Tibial nerve (tissue), 4 donors: ENCODE measurements around the gene PSD2. TPM values are rescaled to one million over a fixed set of nuclear protein-coding genes. Genes with fewer than 3 reads are reported as not detected.

ENCODE experiments used
- DNase-seq, 2 donors: peaks; one replicate each; pipeline ENCODE4 v3.0.0-alpha.2; 2019; ENCODE audit warnings: low spot score in 2 of 2
- H3K27ac ChIP-seq, 4 donors: fragments of 200-600 bp; sonication (generic) in 3 of 4; one replicate each; pipeline ENCODE4 v1.5.1; 2017 to 2019; ENCODE audit warnings: mild to moderate bottlenecking in 1 of 4
- H3K27me3 ChIP-seq, 2 donors: fragments of 200-600 bp; sonication (generic) in 1 of 2; one replicate each; pipeline versions ENCODE4 v1.5.1 to v1.6.0; 2017 to 2019
- H3K36me3 ChIP-seq, 3 donors: fragments of 200-600 bp; sonication (generic); one replicate each; pipeline ENCODE4 v1.5.1; 2018 to 2019
- H3K4me1 ChIP-seq, 4 donors: fragments of 200-600 bp; sonication (generic) in 3 of 4; one replicate each; pipeline ENCODE4 v1.5.1; 2017 to 2019
- H3K4me3 ChIP-seq, 4 donors: fragments of 200-600 bp; sonication (generic) in 3 of 4; one replicate each; pipeline ENCODE4 v1.5.1; 2017 to 2019; ENCODE audit warnings: mild to moderate bottlenecking in 1 of 4, moderate library complexity in 1 of 4
- H3K9me3 ChIP-seq, 4 donors: fragments of 200-600 bp; sonication (generic) in 3 of 4; one replicate each; pipeline ENCODE4 v1.5.1; 2017 to 2019
- EP300 ChIP-seq, 2 donors: sonication (generic); formaldehyde crosslinking; IDR thresholded peaks; one replicate each; pipeline ENCODE4 v1.6.1; 2017; ENCODE audit warnings: antibody characterized with exemption in 2 of 2, mild to moderate bottlenecking in 1 of 2
- POLR2A ChIP-seq, 2 donors: fragments of 450-650 bp; IDR thresholded peaks; one replicate each; pipeline ENCODE4 v1.6.1; 2017; ENCODE audit warnings: antibody characterized with exemption in 2 of 2, mild to moderate bottlenecking in 2 of 2, moderate library complexity in 2 of 2
- WGBS, 2 donors: methylation state at CpG; one replicate each; pipeline ENCODE4 v1.1.5; 2018; 5-methylcytosine and 5-hydroxymethylcytosine counted together
- total RNA-seq, 4 donors: library from RNA; depleted of rRNA; stranded (reverse); fragments of >200 nt; gene quantifications; one replicate each; pipeline ENCODE4 v1.1.0, GENCODE V29; 2016
- TF ChIP-seq, protein P1 (sequence below), 5 experiments: fragments of 200-600 bp in 3 of 5; fragments of 450-650 bp in 2 of 5; sonication (generic) in 3 of 5; IDR thresholded peaks; one replicate each; pipeline ENCODE4 v1.5.1; 2016 to 2019; ENCODE audit warnings: antibody characterized with exemption in 5 of 5, mild to moderate bottlenecking in 3 of 5, moderate library complexity in 2 of 5

The PSD2 gene
- total RNA-seq, 4 donors from 2014 or later: under 0.01 to 0.30 (median 0.21) TPM; not detected in 1

DNA sequence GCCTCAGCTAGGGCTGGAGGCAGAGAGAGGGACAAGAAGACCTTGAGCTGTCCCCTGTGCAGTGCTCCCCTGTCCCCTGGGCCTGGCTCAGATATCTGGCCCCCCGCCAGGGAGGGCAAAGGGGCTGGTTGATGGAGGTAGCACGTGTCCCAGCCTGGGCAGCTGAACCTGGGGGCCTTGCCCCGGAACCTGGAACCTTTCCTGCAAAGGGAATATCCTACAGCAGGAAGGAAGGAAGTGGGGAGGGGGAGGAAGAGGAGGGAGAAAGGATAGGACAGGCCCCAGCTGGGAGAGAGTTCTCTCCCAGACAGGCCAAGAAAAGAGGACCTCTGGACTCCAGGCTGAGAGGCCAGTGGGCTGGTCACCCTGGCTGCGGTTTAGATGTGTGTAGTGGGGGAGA, 27.6 kb upstream of the PSD2 start:
- peaks cover 0 to 19% (median 3%) of the 10 kb centered on the region in 4 donors for H3K4me1 ChIP-seq
- no peak overlapping the region for H3K27ac ChIP-seq
- 56 to 61% methylated on average over 4 of the region's 4 CpGs for WGBS, 2 donors
- TF ChIP-seq, protein P1, sequence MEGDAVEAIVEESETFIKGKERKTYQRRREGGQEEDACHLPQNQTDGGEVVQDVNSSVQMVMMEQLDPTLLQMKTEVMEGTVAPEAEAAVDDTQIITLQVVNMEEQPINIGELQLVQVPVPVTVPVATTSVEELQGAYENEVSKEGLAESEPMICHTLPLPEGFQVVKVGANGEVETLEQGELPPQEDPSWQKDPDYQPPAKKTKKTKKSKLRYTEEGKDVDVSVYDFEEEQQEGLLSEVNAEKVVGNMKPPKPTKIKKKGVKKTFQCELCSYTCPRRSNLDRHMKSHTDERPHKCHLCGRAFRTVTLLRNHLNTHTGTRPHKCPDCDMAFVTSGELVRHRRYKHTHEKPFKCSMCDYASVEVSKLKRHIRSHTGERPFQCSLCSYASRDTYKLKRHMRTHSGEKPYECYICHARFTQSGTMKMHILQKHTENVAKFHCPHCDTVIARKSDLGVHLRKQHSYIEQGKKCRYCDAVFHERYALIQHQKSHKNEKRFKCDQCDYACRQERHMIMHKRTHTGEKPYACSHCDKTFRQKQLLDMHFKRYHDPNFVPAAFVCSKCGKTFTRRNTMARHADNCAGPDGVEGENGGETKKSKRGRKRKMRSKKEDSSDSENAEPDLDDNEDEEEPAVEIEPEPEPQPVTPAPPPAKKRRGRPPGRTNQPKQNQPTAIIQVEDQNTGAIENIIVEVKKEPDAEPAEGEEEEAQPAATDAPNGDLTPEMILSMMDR (IDR thresholded peaks at IDR 0.05): no peak
- no peak for TF ChIP-seq EP300 (IDR thresholded peaks at IDR 0.05)
- TF ChIP-seq POLR2A (IDR thresholded peaks at IDR 0.05): no peak
- H3K4me3 ChIP-seq: no peak overlapping the region
- no peaks in the 10 kb centered on the region for H3K36me3 ChIP-seq
- DNase-seq: no peak
- H3K9me3 ChIP-seq: no peaks in the 10 kb centered on the region
- H3K27me3 ChIP-seq: peaks cover 0 to 18% of the 10 kb centered on the region in 2 donors

DNA sequence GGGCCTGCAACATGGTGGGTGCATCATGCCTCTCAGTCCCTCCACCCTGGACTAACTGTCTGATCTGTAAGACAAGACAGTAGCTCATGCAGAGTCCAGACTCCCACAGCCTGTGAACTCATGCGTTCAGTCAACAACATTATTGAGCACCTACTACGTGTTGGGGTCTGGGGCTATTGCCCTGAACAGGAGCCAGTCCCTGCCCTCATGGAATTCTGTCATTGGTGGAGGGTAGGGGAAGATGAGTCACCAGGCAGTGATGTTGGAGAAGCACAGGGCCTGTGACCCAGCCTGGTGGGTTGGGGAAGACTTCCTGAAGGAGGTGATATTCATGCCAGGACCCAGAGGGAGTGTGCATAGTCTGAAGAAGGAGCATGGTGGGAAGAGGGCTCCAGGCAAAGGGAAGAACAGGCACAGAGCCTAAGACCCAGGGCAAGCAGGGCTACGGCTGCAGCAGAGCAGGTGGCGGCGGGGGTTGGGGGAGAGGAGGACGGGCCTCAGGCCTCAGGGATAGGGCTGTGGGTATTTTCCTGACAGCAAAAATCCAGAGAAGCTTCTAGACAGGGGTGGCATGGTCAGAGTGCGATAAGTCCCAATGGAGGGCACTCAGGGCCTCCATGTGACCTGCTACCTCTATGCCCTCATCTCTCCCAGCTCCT, 26.7 kb upstream of the PSD2 start:
- no peak overlapping the region for H3K4me3 ChIP-seq
- no peaks in the 10 kb centered on the region for H3K9me3 ChIP-seq
- TF ChIP-seq, protein P1 (IDR thresholded peaks at IDR 0.05): no peak
- TF ChIP-seq EP300 (IDR thresholded peaks at IDR 0.05) (no peak), POLR2A (IDR thresholded peaks at IDR 0.05) (no peak)
- H3K4me1 ChIP-seq: peaks cover 0 to 19% (median 3%) of the 10 kb centered on the region in 4 donors
- H3K27ac ChIP-seq: no peak overlapping the region
- H3K27me3 ChIP-seq: peaks cover 0 to 8% of the 10 kb centered on the region in 2 donors
- DNase-seq: no peak
- no peaks in the 10 kb centered on the region for H3K36me3 ChIP-seq
- WGBS, 2 donors: 95 to 96% methylated on average over 7 of the region's 7 CpGs

DNA sequence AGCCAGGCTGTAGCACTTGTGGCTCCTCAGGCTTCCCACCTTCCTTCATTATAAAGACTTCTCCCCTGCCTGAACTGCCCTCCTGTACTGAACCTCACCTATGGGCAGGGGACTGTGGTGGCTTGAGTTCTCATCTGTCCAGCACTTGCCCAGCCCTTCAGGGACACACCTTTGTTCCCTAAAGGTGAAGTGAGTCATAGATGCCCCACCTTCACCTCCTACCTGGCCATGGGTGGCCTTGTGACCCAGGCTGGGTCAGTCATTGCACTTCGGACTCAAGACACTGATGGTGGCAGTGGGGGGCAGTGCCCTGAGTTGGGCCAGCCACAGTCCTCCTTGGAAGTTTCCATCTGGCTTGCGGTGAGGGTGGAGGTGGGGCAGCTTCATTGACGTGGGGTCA, 26.1 kb upstream of the PSD2 start:
- Histone ChIP-seq H3K27me3 (peaks cover 0 to 3% of the 10 kb centered on the region in 2 donors), H3K9me3 (no peaks in the 10 kb centered on the region), H3K4me3 (no peak overlapping the region), H3K36me3 (no peaks in the 10 kb centered on the region), H3K27ac (no peak overlapping the region), H3K4me1 (peaks cover 0 to 14% (median 3%) of the 10 kb centered on the region in 4 donors)
- no peak for TF ChIP-seq EP300 (IDR thresholded peaks at IDR 0.05)
- TF ChIP-seq, protein P1 (IDR thresholded peaks at IDR 0.05): no peak
- no peak for TF ChIP-seq POLR2A (IDR thresholded peaks at IDR 0.05)
- 88% methylated on average over 3 of the region's 3 CpGs; no CpG with 5 or more reads in 1 of the 2 donors for WGBS, 2 donors
- DNase-seq: no peak

DNA sequence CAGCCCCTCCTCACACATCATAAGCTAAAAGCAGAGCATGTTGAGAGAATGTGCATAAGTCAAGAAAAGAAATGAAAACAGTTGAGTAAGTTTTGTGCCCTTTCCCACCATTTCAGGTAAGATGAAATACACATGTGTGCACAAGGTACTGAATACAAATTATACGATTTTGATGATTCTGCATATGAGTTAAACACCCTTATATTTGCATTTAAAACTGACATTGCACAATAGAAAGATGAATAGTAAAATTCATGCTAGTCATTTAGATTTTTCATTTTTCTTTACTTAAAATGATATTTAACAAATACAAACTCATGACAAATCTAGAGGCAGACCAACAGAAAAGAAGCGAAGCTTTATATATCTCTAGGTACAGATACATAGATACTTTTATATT, 24.9 kb upstream of the PSD2 start:
- H3K4me1 ChIP-seq: peaks cover 0 to 10% (median 4%) of the 10 kb centered on the region in 4 donors
- 81 to 82% methylated on average over 2 of the region's 2 CpGs for WGBS, 2 donors
- TF ChIP-seq EP300 (IDR thresholded peaks at IDR 0.05) (no peak), POLR2A (IDR thresholded peaks at IDR 0.05) (no peak)
- TF ChIP-seq, protein P1 (IDR thresholded peaks at IDR 0.05): no peak
- no peak for DNase-seq
- no peaks in the 10 kb centered on the region for H3K9me3 ChIP-seq
- H3K36me3 ChIP-seq: no peaks in the 10 kb centered on the region
- H3K27me3 ChIP-seq: no peaks in the 10 kb centered on the region
- no peak overlapping the region for H3K27ac ChIP-seq
- H3K4me3 ChIP-seq: no peak overlapping the region

DNA sequence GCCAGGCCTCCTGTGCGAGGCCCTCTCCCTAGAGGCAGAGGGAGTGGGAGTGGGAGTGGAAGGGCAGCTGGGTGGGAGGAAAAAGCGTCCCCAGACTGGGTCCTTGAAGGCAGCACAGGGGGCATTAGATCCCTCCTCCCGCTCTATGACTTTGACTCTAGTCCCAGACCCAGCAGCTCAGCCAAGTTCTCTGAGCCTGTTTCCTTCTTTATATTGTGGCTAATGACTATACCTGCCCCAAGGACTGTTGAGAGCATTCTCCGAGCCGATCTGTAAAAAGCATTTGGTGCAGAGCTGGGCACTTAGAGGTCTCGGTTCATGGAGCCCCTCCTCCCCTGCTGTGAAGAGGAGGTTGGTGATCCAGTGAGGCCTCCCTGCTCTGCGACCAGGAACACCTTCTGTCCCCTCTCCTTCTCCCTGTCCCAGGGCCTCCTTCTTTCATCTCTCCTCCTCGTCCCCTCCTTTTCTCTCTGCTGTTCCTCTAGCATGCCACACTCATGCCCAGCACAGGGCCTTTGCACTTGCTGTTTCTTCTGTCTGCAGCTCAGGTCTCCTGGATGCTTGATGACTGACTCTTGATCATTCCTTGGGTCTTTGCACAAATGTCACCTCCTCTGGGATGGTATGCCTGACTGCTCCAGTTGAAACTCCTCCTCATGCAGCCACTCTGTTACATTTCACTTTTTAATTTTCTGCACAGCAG, 23.4 kb upstream of the PSD2 start:
- Histone ChIP-seq H3K4me1 (peaks cover 0 to 7% (median 3%) of the 10 kb centered on the region in 4 donors), H3K36me3 (no peaks in the 10 kb centered on the region), H3K9me3 (no peaks in the 10 kb centered on the region), H3K27me3 (no peaks in the 10 kb centered on the region), H3K27ac (no peak overlapping the region), H3K4me3 (no peak overlapping the region)
- no peak for TF ChIP-seq POLR2A (IDR thresholded peaks at IDR 0.05)
- TF ChIP-seq EP300 (IDR thresholded peaks at IDR 0.05): no peak
- TF ChIP-seq, protein P1 (IDR thresholded peaks at IDR 0.05): no peak
- WGBS, 2 donors: 68 to 80% methylated on average over 8 of the region's 8 CpGs
- DNase-seq: no peak
